GM19467 (cell line): ENCODE measurements around the gene SBSN.

Source experiments
- ATAC-seq: cut with Tn5 transposase; IDR thresholded peaks from one replicate; pipeline ENCODE4 v1.9.1; 2021; ENCODE audit warnings: mild to moderate bottlenecking, moderate library complexity; ENCODE audit not compliant: unreplicated experiment

The SBSN gene

GRCh38 chr19:35533822-35534392, 5.8 kb upstream of the SBSN start:
- no peak for ATAC-seq

- no peak for ATAC-seq
Measured at GRCh38 chr19:35533201-35533821, 5.2 kb upstream of the SBSN start, which contains the start of gene GAPDHS. Gene GAPDHS, plus strand, starts transcription at chr19:35533456. Its CDS starts 72 bp downstream, at chr19:35533528.

- no peak for ATAC-seq
Measured at GRCh38 chr19:35531291-35531690, 3.2 kb upstream of the SBSN start.

GRCh38 chr19:35529241-35530218, 1.4 kb upstream of the SBSN start:
- ATAC-seq = no peak

GRCh38 chr19:35525873-35526272, 2.2 kb downstream of the SBSN start:
- no peak for ATAC-seq

- no peak for ATAC-seq
Measured at GRCh38 chr19:35524181-35524837, 3.8 kb downstream of the SBSN start.

GRCh38 chr19:35522745-35523327, 5.3 kb downstream of the SBSN start:
- no peak for ATAC-seq

- no peak for ATAC-seq
Measured at GRCh38 chr19:35521124-35521743, 6.9 kb downstream of the SBSN start.

- ATAC-seq = no peak
Measured at GRCh38 chr19:35519291-35519690, 8.8 kb downstream of the SBSN start.

- ATAC-seq = no peak
Measured at GRCh38 chr19:35518313-35518712, 9.8 kb downstream of the SBSN start.

GRCh38 chr19:35517342-35517741, 10.8 kb downstream of the SBSN start:
- no peak for ATAC-seq

- no peak for ATAC-seq
Measured at GRCh38 chr19:35516310-35516709, 11.8 kb downstream of the SBSN start.

- no peak for ATAC-seq
Measured at GRCh38 chr19:35514282-35514809, 13.8 kb downstream of the SBSN start.

- ATAC-seq = no peak
Measured at GRCh38 chr19:35513628-35514281, 14.4 kb downstream of the SBSN start, which contains the start of gene DMKN. Gene DMKN, minus strand, starts transcription at chr19:35513649. Its CDS starts 174 bp downstream, at chr19:35513475.

GRCh38 chr19:35512831-35513627, 15.1 kb downstream of the SBSN start:
- ATAC-seq = no peak

- no peak for ATAC-seq
Measured at GRCh38 chr19:35511337-35511736, 16.8 kb downstream of the SBSN start.

- ATAC-seq = no peak
Measured at GRCh38 chr19:35510626-35510964, 17.5 kb downstream of the SBSN start.

- ATAC-seq = no peak
Measured at GRCh38 chr19:35509861-35510625, 18.1 kb downstream of the SBSN start.
